Measurements from ENCODE around the gene HMGCL. TPM values are rescaled to one million over a fixed set of nuclear protein-coding genes. Genes with fewer than 3 reads are reported as not detected.

HMGCL gene
- total RNA-seq, 1 experiment from 2014 or later: 19.4 TPM

DNA sequence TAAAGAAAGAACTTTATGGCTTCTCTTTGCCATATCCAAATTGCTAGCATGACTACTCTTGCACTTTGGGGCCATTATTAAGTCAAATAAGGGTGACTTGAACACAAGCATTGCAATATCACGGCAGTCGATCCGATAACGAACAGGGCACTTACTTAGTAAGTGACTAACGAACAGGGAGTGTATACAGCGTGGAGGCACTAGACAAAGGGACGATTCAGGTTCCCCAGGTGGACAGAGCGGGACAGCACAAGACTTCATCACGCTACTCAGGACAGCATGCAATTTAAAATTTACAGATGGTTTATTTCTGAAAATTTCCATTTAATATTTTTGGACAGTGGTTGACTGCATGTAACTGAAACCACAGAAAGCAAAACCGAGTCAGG is 52.4 kb downstream of the HMGCL start:
- Mint-ChIP-seq H3K27ac (ENCODE audit: unreplicated experiment) (no peak overlapping the region), H3K27me3 (ENCODE audit: insufficient read depth, unreplicated experiment) (no peaks in the 10 kb centered on the region), H3K4me3 (ENCODE audit: unreplicated experiment) (no peak overlapping the region), H3K36me3 (ENCODE audit: insufficient read depth, unreplicated experiment) (peaks cover 2% of the 10 kb centered on the region), H3K9me3 (ENCODE audit: unreplicated experiment) (no peaks in the 10 kb centered on the region), H3K4me1 (ENCODE audit: low read depth, unreplicated experiment) (no peaks in the 10 kb centered on the region)
- intact Hi-C loops (cut with micrococcal nuclease; ENCODE audit: unreplicated experiment): loop anchor here (1.0 kb wide), 1 partner anchor 143 kb away; no protein-coding TSS in a partner anchor
- H3K27me3 ChIP-seq (replicated peaks; ENCODE audit: control insufficient read depth, insufficient read depth, low read length): no peaks in the 10 kb centered on the region
- no peaks in the 10 kb centered on the region for H3K9me3 ChIP-seq
- ChIA-PET POLR2A (no interaction called here), CTCF (no interaction called here)
- TF ChIP-seq, protein P1, sequence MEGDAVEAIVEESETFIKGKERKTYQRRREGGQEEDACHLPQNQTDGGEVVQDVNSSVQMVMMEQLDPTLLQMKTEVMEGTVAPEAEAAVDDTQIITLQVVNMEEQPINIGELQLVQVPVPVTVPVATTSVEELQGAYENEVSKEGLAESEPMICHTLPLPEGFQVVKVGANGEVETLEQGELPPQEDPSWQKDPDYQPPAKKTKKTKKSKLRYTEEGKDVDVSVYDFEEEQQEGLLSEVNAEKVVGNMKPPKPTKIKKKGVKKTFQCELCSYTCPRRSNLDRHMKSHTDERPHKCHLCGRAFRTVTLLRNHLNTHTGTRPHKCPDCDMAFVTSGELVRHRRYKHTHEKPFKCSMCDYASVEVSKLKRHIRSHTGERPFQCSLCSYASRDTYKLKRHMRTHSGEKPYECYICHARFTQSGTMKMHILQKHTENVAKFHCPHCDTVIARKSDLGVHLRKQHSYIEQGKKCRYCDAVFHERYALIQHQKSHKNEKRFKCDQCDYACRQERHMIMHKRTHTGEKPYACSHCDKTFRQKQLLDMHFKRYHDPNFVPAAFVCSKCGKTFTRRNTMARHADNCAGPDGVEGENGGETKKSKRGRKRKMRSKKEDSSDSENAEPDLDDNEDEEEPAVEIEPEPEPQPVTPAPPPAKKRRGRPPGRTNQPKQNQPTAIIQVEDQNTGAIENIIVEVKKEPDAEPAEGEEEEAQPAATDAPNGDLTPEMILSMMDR (IDR thresholded peaks at IDR 0.05; ENCODE audit: insufficient read depth in 1 of 2, low read depth in 1 of 2, low read length in 1 of 2, severe bottlenecking in 1 of 2, unreplicated experiment in 1 of 2): no peak
- no TSS peak for BruUV-seq (replicated peaks)
- no peaks in the 10 kb centered on the region; the same call in 1 of the 2 replicates for H3K36me3 ChIP-seq (ENCODE audit: control insufficient read depth, insufficient read depth, low read length)
- no peak overlapping the region for H3K4me3 ChIP-seq (ENCODE audit: low read depth, low read length)
- H3K4me1 ChIP-seq: no peaks in the 10 kb centered on the region
- no peak for DNase-seq

DNA sequence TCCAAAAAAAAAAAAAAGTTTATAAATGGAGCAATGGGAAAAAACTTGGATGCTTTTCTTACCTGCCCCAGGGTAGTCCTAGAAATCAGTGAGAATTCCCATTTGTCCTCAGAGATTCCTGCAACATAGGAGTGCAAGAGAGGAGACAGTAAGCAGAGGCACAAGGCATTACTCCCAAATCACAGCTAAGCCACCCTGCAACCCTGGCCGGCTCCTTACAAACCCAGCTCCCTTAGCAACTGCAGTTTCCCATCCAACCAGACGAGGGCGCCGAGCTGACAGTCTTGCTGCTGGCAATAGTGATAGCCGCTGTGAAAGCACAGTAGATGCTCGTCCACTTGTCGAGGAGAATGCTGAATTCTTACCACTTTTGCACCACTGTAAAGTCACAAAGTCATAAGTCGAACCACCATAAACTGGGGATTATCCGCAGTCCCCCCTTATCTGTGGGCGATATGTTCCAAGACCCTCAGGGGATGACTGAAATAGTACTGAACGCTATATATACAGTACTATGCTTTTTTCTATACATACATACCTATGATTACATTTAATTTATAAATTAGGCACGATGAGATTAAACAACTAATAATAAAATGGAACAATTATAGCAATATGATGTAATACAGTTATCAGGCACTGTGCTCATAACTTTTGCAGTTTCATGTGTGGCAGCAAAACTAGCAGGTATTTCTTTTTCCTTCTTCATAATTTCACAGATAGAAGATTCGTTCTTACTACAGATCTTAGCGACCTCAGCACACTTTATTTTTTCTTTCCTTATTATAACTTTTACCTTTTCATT is 53.0 kb downstream of the HMGCL start:
- Mint-ChIP-seq H3K4me3 (ENCODE audit: unreplicated experiment) (no peak overlapping the region), H3K27ac (ENCODE audit: unreplicated experiment) (no peak overlapping the region), H3K4me1 (ENCODE audit: low read depth, unreplicated experiment) (no peaks in the 10 kb centered on the region), H3K9me3 (ENCODE audit: unreplicated experiment) (no peaks in the 10 kb centered on the region), H3K27me3 (ENCODE audit: insufficient read depth, unreplicated experiment) (no peaks in the 10 kb centered on the region), H3K36me3 (ENCODE audit: insufficient read depth, unreplicated experiment) (peaks cover 4% of the 10 kb centered on the region)
- Histone ChIP-seq H3K27me3 (replicated peaks; ENCODE audit: control insufficient read depth, insufficient read depth, low read length) (no peaks in the 10 kb centered on the region), H3K4me1 (no peaks in the 10 kb centered on the region), H3K4me3 (ENCODE audit: low read depth, low read length) (no peak overlapping the region), H3K9me3 (no peaks in the 10 kb centered on the region), H3K36me3 (ENCODE audit: control insufficient read depth, insufficient read depth, low read length) (no peaks in the 10 kb centered on the region; the same call in 1 of the 2 replicates)
- intact Hi-C loops (cut with micrococcal nuclease; ENCODE audit: unreplicated experiment): loop anchor here (1.0 kb wide), 1 partner anchor 144 kb away; no protein-coding TSS in a partner anchor
- no TSS peak for BruUV-seq (replicated peaks)
- POLR2A ChIA-PET: interaction anchor here (0.5 kb wide), 1 partner anchor 30 kb away, joined by 3 read pairs; no protein-coding TSS in a partner anchor
- TF ChIP-seq, protein P1 (IDR thresholded peaks at IDR 0.05; ENCODE audit: insufficient read depth in 1 of 2, low read depth in 1 of 2, low read length in 1 of 2, severe bottlenecking in 1 of 2, unreplicated experiment in 1 of 2): peak; percentile 76 to 87
- DNase-seq: peak; percentile 81 to 82
- CTCF ChIA-PET: interaction anchor here (0.6 to 1.4 kb wide), 13 partner anchors 10 to 275 kb away, joined by 3 to 32 read pairs (median 3); partner anchors contain the start of genes GALE and LYPLA2

DNA sequence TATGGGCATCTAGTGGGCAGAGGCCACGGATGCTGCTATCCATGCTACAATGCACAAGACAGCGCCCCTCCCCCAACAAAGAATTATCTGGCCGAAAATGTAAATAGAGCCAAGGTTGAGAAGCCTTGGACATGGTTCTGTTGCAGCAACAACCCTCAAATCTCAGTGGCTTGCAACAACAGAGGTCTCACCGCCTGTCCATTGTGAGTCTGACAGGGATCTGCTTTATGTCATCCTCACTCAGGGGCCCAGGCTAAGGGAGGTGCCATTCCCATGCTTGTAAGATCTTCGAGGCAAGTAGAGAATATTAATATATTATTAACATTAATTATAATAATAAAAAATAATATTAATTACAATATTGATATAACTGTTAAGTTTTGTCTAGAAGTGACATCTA is 56.5 kb downstream of the HMGCL start:
- Histone ChIP-seq H3K27me3 (replicated peaks; ENCODE audit: control insufficient read depth, insufficient read depth, low read length) (no peaks in the 10 kb centered on the region), H3K4me1 (no peaks in the 10 kb centered on the region), H3K36me3 (ENCODE audit: control insufficient read depth, insufficient read depth, low read length) (no peaks in the 10 kb centered on the region; the same call in 1 of the 2 replicates), H3K4me3 (ENCODE audit: low read depth, low read length) (no peak overlapping the region), H3K9me3 (no peaks in the 10 kb centered on the region)
- TF ChIP-seq, protein P1 (IDR thresholded peaks at IDR 0.05; ENCODE audit: insufficient read depth in 1 of 2, low read depth in 1 of 2, low read length in 1 of 2, severe bottlenecking in 1 of 2, unreplicated experiment in 1 of 2): no peak
- Mint-ChIP-seq H3K36me3 (ENCODE audit: insufficient read depth, unreplicated experiment) (peaks cover 19% of the 10 kb centered on the region), H3K27ac (ENCODE audit: unreplicated experiment) (no peak overlapping the region), H3K4me1 (ENCODE audit: low read depth, unreplicated experiment) (no peaks in the 10 kb centered on the region), H3K27me3 (ENCODE audit: insufficient read depth, unreplicated experiment) (no peaks in the 10 kb centered on the region), H3K4me3 (ENCODE audit: unreplicated experiment) (no peak overlapping the region), H3K9me3 (ENCODE audit: unreplicated experiment) (no peaks in the 10 kb centered on the region)
- intact Hi-C loops (cut with micrococcal nuclease; ENCODE audit: unreplicated experiment): no loop called here
- ChIA-PET POLR2A (no interaction called here), CTCF (no interaction called here)
- DNase-seq: no peak
- no TSS peak for BruUV-seq (replicated peaks)
